Karpas-422 (cell line): ENCODE measurements around the gene SBK2. TPM values are rescaled to one million over a fixed set of nuclear protein-coding genes. Genes with fewer than 3 reads are reported as not detected.
A peak's percentile ranks its signal among the peaks of the same experiment; 100 is the strongest.

Experiments used
- DNase-seq: peaks from one replicate; pipeline ENCODE4 v3.0.0-alpha.2; 2015
- H2AFZ ChIP-seq: fragments of 200-600 bp; sonication (generic); 2 replicates; pipeline ENCODE4 v1.6.1; 2014; ENCODE audit warnings: antibody characterized with exemption, low read length, mixed read lengths
- H3K27ac ChIP-seq: fragments of 200-600 bp; sonication (generic); 2 replicates; pipeline ENCODE4 v1.5.1; 2014; ENCODE audit warnings: mild to moderate bottlenecking, low read length, moderate library complexity
- H3K27me3 ChIP-seq: fragments of 200-600 bp; sonication (generic); 2 replicates; pipeline ENCODE4 v1.6.1; 2014; ENCODE audit warnings: low read length, mixed read lengths
- H3K36me3 ChIP-seq: fragments of 200-600 bp; sonication (generic); 2 replicates; pipeline ENCODE4 v1.6.1; 2014; ENCODE audit warnings: low read length, mixed read lengths; ENCODE audit not compliant: insufficient read depth
- H3K4me1 ChIP-seq: fragments of 200-600 bp; sonication (generic); 2 replicates; pipeline ENCODE4 v1.6.1; 2014; ENCODE audit warnings: mild to moderate bottlenecking, low read length, mixed read lengths
- H3K4me2 ChIP-seq: fragments of 200-600 bp; sonication (generic); 2 replicates; pipeline ENCODE4 v1.6.1; 2014; ENCODE audit warnings: low read length, low read depth, mild to moderate bottlenecking; ENCODE audit not compliant: poor library complexity, severe bottlenecking
- H3K4me3 ChIP-seq: fragments of 200-600 bp; sonication (generic); 2 replicates; pipeline ENCODE4 v1.5.1; 2014; ENCODE audit warnings: mild to moderate bottlenecking, antibody characterized with exemption, low read length, mixed read lengths
- H3K79me2 ChIP-seq: fragments of 200-600 bp; sonication (generic); 2 replicates; pipeline ENCODE4 v1.6.1; 2014; ENCODE audit warnings: mild to moderate bottlenecking, low read length, mixed read lengths
- H3K9ac ChIP-seq: fragments of 200-600 bp; sonication (generic); 2 replicates; pipeline ENCODE4 v1.6.0; 2014; ENCODE audit warnings: low read length
- H3K9me2 ChIP-seq: fragments of 200-600 bp; sonication (generic), shearing (Covaris generic); replicated peaks from 2 replicates; pipeline ENCODE4 v1.6.0; 2014; ENCODE audit warnings: mild to moderate bottlenecking, low read length, moderate library complexity; ENCODE audit not compliant: insufficient read depth
- H3K9me3 ChIP-seq: fragments of 300-700, 200-600 bp; sonication (generic); 2 replicates; pipeline ENCODE4 v1.6.1; 2014; ENCODE audit warnings: low read length, mixed read lengths
- H4K20me1 ChIP-seq: fragments of 200-600 bp; sonication (generic); 2 replicates; pipeline ENCODE4 v1.6.1; 2014; ENCODE audit warnings: mild to moderate bottlenecking, antibody characterized with exemption, low read length, low read depth; ENCODE audit not compliant: insufficient read depth
- total RNA-seq: library from RNA; depleted of rRNA; stranded (reverse); fragments of >200 nt; shearing (Covaris generic); gene quantifications from 2 replicates; pipeline ENCODE4 v1.2.3, GENCODE V29; 2014; ENCODE audit warnings: low replicate concordance

The SBK2 gene
- total RNA-seq, 1 experiment from 2014 or later: not detected

DNA sequence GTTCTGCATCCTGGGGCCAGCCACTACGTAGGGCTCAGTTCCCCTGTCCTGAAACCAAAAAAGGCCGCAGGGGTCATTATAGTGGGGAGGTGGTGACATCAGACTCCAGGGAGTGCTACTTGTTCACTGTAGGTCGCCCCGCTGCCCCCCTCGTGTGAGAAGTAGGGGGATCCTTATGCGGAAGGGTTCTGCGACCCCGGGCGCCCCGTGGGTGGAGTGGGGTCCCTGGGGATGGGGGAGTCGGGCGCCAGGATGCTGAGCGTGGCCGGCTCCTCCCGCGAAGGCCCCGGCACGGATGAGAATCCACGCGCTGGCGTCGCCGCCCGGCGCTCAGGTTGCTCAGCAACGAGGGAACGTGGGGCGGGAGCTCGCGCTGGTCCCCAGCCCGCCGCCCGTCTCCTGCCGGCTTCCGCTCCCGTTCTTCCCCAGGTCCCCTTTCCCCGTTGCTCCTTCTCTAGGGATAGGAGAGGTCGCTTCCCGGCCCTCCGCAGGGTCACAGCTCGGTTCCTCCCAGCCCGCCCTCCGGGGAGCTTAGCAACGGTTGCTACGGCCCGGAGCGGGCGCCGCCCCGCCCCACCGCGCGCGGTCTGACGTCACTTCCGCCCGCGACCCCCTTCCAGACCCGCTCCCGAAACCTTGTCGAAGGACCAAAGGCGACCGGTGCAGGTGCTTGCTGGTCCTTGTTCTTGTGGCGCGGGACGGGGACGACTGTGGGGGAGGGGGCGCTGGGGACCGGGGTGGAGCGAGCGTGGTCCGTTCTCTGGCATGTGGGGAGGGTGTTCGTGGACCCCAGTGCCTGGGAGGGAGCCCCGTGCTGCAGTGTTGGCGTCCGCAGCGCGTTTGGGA, 52.1 kb downstream of the SBK2 start, which contains the start of gene NAT14:
Gene NAT14, plus strand, starts transcription at position 596 of the 846 bp plus-strand sequence. CDS start 521 bp downstream, outside the sequence.
- Histone ChIP-seq H4K20me1 (peaks cover 9% of the 10 kb centered on the region; the same call in 1 of the 2 replicates), H3K36me3 (no peaks in the 10 kb centered on the region), H3K4me2 (peak within 1 kb of the TSS; percentile 81), H2AFZ (peak within 1 kb of the TSS; percentile 66), H3K9ac (peak within 1 kb of the TSS; percentile 86), H3K27ac (no peak within 1 kb of the TSS), H3K27me3 (no peaks in the 10 kb centered on the region), H3K9me2 (no peaks in the 10 kb centered on the region), H3K9me3 (no peaks in the 10 kb centered on the region), H3K4me3 (peak within 1 kb of the TSS; percentile 75), H3K79me2 (peaks cover under 1% of the 10 kb centered on the region), H3K4me1 (peaks cover 31% of the 10 kb centered on the region)
- peak; percentile 95 for DNase-seq

DNA sequence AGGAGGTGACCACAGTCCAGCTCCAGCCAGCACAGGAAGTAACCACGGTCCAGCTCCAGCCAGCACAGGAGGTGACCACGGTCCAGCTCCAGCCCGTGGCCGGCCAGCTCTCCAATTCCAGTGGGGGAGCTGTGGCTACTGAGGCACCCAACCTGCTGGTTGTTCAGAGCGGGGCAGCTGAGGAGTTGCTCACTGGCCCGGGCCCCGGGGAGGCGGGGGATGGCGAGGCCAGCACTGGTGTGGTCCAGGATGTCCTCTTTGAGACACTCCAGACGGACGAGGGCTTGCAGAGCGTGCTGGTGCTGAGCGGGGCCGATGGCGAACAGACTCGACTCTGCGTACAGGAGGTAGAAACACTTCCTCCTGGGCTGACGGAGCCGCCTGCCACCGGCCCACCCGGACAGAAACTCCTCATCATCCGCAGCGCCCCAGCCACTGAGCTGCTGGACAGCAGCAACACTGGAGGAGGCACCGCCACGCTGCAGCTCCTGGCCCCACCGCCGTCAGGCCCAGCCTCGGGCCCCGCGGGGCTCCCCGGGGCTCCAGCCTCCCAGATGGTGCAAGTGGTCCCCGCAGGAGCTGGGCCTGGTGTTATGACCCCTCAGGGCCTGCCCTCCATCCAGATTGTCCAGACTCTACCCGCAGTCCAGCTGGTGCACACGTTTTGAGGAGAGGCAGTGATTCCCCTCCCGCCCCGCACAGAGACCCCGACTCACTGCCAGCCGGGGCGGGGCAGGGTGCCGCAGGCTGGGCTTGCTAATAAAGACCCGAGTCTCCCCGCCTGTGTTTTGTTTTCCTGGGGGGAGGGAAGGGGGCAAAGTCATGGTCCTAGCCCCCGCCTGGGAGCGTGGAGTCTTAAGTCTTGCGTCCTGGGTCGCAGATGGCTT, 53.0 kb downstream of the SBK2 start:
- Histone ChIP-seq H4K20me1 (peaks cover 9% of the 10 kb centered on the region; the same call in 1 of the 2 replicates), H3K36me3 (no peaks in the 10 kb centered on the region), H3K79me2 (peaks cover 10% of the 10 kb centered on the region), H3K4me3 (peak overlapping the region; percentile 75), H3K27ac (no peak overlapping the region), H3K9me2 (no peaks in the 10 kb centered on the region), H3K4me2 (peak overlapping the region; percentile 81), H3K9me3 (no peaks in the 10 kb centered on the region), H2AFZ (no peak overlapping the region), H3K9ac (peak overlapping the region; percentile 86), H3K27me3 (no peaks in the 10 kb centered on the region), H3K4me1 (peaks cover 37% of the 10 kb centered on the region)
- no peak for DNase-seq

DNA sequence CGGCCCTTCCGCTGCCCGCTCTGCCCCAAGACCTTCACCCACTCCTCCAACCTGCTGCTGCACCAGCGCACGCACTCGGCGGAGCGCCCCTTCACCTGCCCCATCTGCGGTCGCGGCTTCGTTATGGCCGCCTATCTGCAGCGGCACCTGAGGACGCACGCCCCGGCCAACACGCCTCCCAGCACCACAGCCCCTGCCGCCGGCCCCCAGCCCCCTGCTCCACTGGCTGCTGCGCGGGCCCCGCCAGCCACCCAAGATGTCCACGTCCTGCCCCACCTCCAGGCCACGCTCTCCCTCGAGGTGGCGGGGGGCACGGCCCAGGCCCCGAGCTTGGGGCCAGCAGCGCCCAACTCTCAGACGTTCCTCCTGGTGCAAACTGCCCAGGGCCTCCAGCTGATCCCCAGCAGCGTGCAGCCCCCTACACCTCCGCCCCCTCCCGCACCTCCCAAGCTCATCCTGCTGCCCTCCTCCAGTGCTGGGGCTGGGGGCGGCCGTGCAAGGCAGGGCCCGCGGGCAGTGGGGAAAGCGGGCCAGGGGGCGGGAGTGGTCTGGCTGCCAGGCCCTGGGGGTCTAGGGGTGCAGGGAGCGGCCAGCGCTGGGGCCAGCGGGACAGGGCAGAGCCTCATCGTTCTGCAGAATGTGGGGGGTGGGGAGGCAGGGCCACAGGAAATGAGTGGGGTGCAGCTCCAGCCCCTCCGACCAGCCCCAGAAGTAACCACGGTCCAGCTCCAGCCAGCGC, 53.8 kb downstream of the SBK2 start:
- Histone ChIP-seq H3K9me2 (no peaks in the 10 kb centered on the region), H3K9me3 (no peaks in the 10 kb centered on the region), H3K27ac (no peak overlapping the region), H3K4me3 (no peak overlapping the region), H3K9ac (no peak overlapping the region), H3K4me2 (no peak overlapping the region), H3K36me3 (no peaks in the 10 kb centered on the region), H3K79me2 (peaks cover 18% of the 10 kb centered on the region), H3K27me3 (no peaks in the 10 kb centered on the region), H2AFZ (no peak overlapping the region), H3K4me1 (peaks cover 42% of the 10 kb centered on the region), H4K20me1 (peaks cover 9% of the 10 kb centered on the region; the same call in 1 of the 2 replicates)
- DNase-seq: no peak

DNA sequence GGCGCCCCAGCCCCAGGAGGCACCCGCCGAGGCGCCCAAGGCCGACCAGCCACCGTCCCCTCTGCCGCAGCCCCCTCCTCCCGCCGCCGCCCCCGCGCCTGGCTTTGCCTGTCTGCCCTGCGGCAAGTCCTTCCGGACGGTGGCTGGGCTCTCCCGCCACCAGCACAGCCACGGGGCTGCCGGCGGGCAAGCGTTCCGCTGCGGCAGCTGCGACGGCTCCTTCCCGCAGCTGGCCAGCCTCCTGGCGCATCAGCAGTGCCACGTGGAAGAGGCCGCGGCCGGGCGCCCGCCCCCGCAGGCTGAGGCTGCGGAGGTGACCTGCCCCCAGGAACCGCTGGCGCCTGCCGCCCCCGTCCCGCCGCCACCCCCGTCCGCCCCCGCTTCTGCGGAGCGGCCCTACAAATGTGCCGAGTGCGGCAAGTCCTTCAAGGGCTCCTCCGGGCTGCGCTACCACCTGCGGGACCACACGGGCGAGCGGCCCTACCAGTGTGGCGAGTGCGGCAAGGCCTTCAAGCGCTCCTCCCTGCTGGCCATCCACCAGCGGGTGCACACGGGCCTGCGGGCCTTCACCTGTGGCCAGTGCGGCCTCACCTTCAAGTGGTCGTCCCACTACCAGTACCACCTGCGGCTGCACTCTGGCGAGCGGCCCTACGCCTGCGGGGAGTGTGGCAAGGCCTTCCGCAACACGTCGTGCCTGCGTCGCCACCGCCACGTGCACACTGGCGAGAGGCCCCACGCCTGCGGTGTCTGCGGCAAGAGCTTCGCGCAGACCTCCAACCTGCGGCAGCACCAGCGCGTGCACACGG, 54.6 kb downstream of the SBK2 start:
- H3K36me3 ChIP-seq: no peaks in the 10 kb centered on the region
- peaks cover 45% of the 10 kb centered on the region for H3K4me1 ChIP-seq
- H3K27me3 ChIP-seq: no peaks in the 10 kb centered on the region
- no peak overlapping the region for H3K27ac ChIP-seq
- peaks cover 24% of the 10 kb centered on the region for H3K79me2 ChIP-seq
- no peak for DNase-seq
- no peak overlapping the region for H3K9ac ChIP-seq
- H2AFZ ChIP-seq: no peak overlapping the region
- no peak overlapping the region for H3K4me3 ChIP-seq
- H3K9me2 ChIP-seq: no peaks in the 10 kb centered on the region
- no peaks in the 10 kb centered on the region for H3K9me3 ChIP-seq
- H4K20me1 ChIP-seq: peaks cover 4% of the 10 kb centered on the region; the same call in 1 of the 2 replicates
- H3K4me2 ChIP-seq: no peak overlapping the region

DNA sequence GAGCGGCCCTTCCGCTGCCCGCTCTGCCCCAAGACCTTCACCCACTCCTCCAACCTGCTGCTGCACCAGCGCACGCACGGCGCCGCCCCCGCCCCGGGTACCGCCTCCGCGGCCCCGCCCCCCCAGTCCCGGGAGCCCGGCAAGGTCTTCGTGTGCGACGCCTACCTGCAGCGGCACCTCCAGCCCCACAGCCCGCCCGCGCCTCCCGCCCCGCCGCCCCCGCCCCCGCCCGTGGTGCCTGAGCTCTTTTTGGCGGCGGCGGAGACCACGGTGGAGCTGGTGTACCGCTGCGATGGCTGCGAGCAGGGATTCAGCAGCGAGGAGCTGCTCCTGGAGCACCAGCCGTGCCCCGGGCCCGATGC, 55.2 kb downstream of the SBK2 start:
- DNase-seq: no peak

GRCh38 chr19:55481148-55481793, 55.7 kb downstream of the SBK2 start:
- DNase-seq: no peak
- no peaks in the 10 kb centered on the region for H4K20me1 ChIP-seq
- no peaks in the 10 kb centered on the region for H3K9me2 ChIP-seq
- no peaks in the 10 kb centered on the region for H3K36me3 ChIP-seq
- no peaks in the 10 kb centered on the region for H3K27me3 ChIP-seq
- H3K27ac ChIP-seq: no peak overlapping the region
- H3K4me3 ChIP-seq: no peak overlapping the region
- no peak overlapping the region for H3K9ac ChIP-seq
- no peak overlapping the region for H3K4me2 ChIP-seq
- H3K79me2 ChIP-seq: peaks cover 24% of the 10 kb centered on the region
- no peak overlapping the region for H2AFZ ChIP-seq
- H3K9me3 ChIP-seq: no peaks in the 10 kb centered on the region
- H3K4me1 ChIP-seq: peaks cover 39% of the 10 kb centered on the region

More for the DNA sequence above, 55.2 kb downstream of the SBK2 start:
- no peaks in the 10 kb centered on the region for H3K9me3 ChIP-seq
- no peak overlapping the region for H3K4me2 ChIP-seq
- H3K36me3 ChIP-seq: no peaks in the 10 kb centered on the region
- H3K4me1 ChIP-seq: peaks cover 40% of the 10 kb centered on the region
- H4K20me1 ChIP-seq: no peaks in the 10 kb centered on the region
- H3K4me3 ChIP-seq: no peak overlapping the region
- no peak overlapping the region for H2AFZ ChIP-seq
- no peaks in the 10 kb centered on the region for H3K9me2 ChIP-seq
- peaks cover 24% of the 10 kb centered on the region for H3K79me2 ChIP-seq
- H3K9ac ChIP-seq: no peak overlapping the region
- no peaks in the 10 kb centered on the region for H3K27me3 ChIP-seq
- H3K27ac ChIP-seq: no peak overlapping the region
